H1 (cell line): ENCODE measurements around the gene SVEP1. TPM values are rescaled to one million over a fixed set of nuclear protein-coding genes. Genes with fewer than 3 reads are reported as not detected.

Experiments
- CTCF ChIA-PET: fragments of 300-600 bp; sonication (Branson Sonifier 250); formaldehyde crosslinking; loops from one replicate; lab custom pipeline; 2021; ENCODE audit not compliant: partially characterized antibody; lab: Charles Lee
- POLR2A ChIA-PET: fragments of 300-600 bp; sonication (Branson Sonifier 250); formaldehyde crosslinking; loops from one replicate; lab custom pipeline; 2021; ENCODE audit warnings: inconsistent platforms; ENCODE audit not compliant: partially characterized antibody; lab: Charles Lee
- DNase-seq, 2 experiments: peaks; one replicate each; pipeline versions ENCODE4 v3.0.0 to v3.0.0-alpha.2; 2010 to 2022; ENCODE audit warnings: low spot score in 2 of 2, low read depth in 1 of 2, mixed read lengths in 1 of 2
- FAIRE-seq: peaks from 2 replicates; lab custom pipeline; 2011; peaks lifted over from hg19 to GRCh38; lab: Jason Lieb, UNC
- H2AFZ ChIP-seq: 2 replicates; pipeline ENCODE4 v1.8.1; 2012; ENCODE audit warnings: low read length, inconsistent platforms
- H2AK5ac ChIP-seq: 2 replicates; pipeline ENCODE4 v1.6.1; 2013; ENCODE audit warnings: low read depth, low read length
- H2BK120ac ChIP-seq: replicated peaks from 2 replicates; pipeline ENCODE3; 2013; ENCODE audit warnings: low read depth, low read length, inconsistent platforms
- H2BK12ac ChIP-seq: 2 replicates; pipeline ENCODE4 v1.6.1; 2013; ENCODE audit warnings: low read depth, low read length
- H2BK15ac ChIP-seq: 2 replicates; pipeline ENCODE4 v1.6.1; 2013; ENCODE audit warnings: low read length
- H2BK20ac ChIP-seq: 2 replicates; pipeline ENCODE4 v1.6.1; 2013; ENCODE audit warnings: low read length
- H2BK5ac ChIP-seq: 2 replicates; pipeline ENCODE4 v1.6.1; 2013; ENCODE audit warnings: low read depth, low read length
- H3K14ac ChIP-seq: 2 replicates; pipeline ENCODE4 v1.6.1; 2013; ENCODE audit warnings: inconsistent platforms; ENCODE audit not compliant: insufficient read length
- H3K18ac ChIP-seq: 2 replicates; pipeline ENCODE4 v1.6.1; 2013; ENCODE audit warnings: low read length; ENCODE audit errors: extremely low read depth
- H3K23ac ChIP-seq: 2 replicates; pipeline ENCODE4 v1.6.1; 2013; ENCODE audit warnings: inconsistent platforms; ENCODE audit not compliant: insufficient read length
- H3K23me2 ChIP-seq: 2 replicates; pipeline ENCODE4 v1.6.1; 2013; ENCODE audit warnings: low read depth, low read length
- H3K27ac ChIP-seq: 2 replicates; pipeline ENCODE4 v1.6.1; 2011; ENCODE audit warnings: low read depth, low read length, inconsistent platforms
- H3K27me3 ChIP-seq, 4 experiments: replicated peaks in 1 of 4; 1 replicate in 1 of 4; 2 replicates in 3 of 4; pipeline versions ENCODE4 v1.6.1 to v1.8.1; 2011 to 2013; ENCODE audit warnings: low read length in 3 of 4, mild to moderate bottlenecking in 3 of 4, inconsistent platforms in 2 of 4, mixed read lengths in 2 of 4, moderate library complexity in 1 of 4; ENCODE audit not compliant: control insufficient read depth in 3 of 4, insufficient read depth in 3 of 4; ENCODE audit errors: extremely low read depth in 1 of 4
- H3K36me3 ChIP-seq, 4 experiments: 2 replicates each; pipeline versions ENCODE4 v1.6.1 to v1.8.1; 2011 to 2013; ENCODE audit warnings: mild to moderate bottlenecking in 4 of 4, low read length in 3 of 4, moderate library complexity in 2 of 4, control low read depth in 1 of 4, inconsistent platforms in 1 of 4; ENCODE audit not compliant: insufficient read depth in 4 of 4, control insufficient read depth in 2 of 4
- H3K4ac ChIP-seq: replicated peaks from 2 replicates; pipeline ENCODE3; 2013; ENCODE audit warnings: low read length, low read depth, mixed read lengths, inconsistent platforms; ENCODE audit not compliant: insufficient read length
- H3K4me1 ChIP-seq, 4 experiments: replicated peaks in 1 of 4; 1 replicate in 1 of 4; 2 replicates in 3 of 4; pipeline versions ENCODE4 v1.6.1 to v1.8.1; 2011 to 2013; ENCODE audit warnings: low read length in 3 of 4, inconsistent platforms in 2 of 4, mixed read lengths in 1 of 4; ENCODE audit not compliant: insufficient read depth in 4 of 4, control insufficient read depth in 3 of 4
- H3K4me2 ChIP-seq, 2 experiments: 2 replicates each; pipeline versions ENCODE4 v1.6.1 to v1.8.1; 2011 to 2013; ENCODE audit warnings: low read depth in 2 of 2, low read length in 2 of 2, control low read depth in 1 of 2, inconsistent platforms in 1 of 2, mild to moderate bottlenecking in 1 of 2; ENCODE audit not compliant: insufficient read depth in 1 of 2
- H3K4me3 ChIP-seq, 4 experiments: fragments of 200-600, 300-600 bp in 1 of 4; sonication (generic), shearing (Covaris generic), sonication (Bioruptor Twin) in 1 of 4; 2 replicates each; pipeline versions ENCODE4 v1.5.1 to v1.8.1; 2011 to 2016; ENCODE audit warnings: low read length in 4 of 4, low read depth in 3 of 4, control low read depth in 2 of 4, inconsistent platforms in 2 of 4, mild to moderate bottlenecking in 2 of 4, mixed read lengths in 1 of 4, moderate library complexity in 1 of 4; ENCODE audit not compliant: insufficient read depth in 2 of 4; ENCODE audit errors: extremely low read depth in 1 of 4
- H3K56ac ChIP-seq: replicated peaks from 2 replicates; pipeline ENCODE3; 2013; ENCODE audit warnings: low read depth, mild to moderate bottlenecking, mixed read lengths, low read length, inconsistent platforms; ENCODE audit not compliant: insufficient read length
- H3K79me1 ChIP-seq: 2 replicates; pipeline ENCODE4 v1.6.1; 2013; ENCODE audit warnings: low read depth, low read length, control low read depth
- H3K79me2 ChIP-seq, 2 experiments: 2 replicates each; pipeline versions ENCODE4 v1.6.1 to v1.8.1; 2012 to 2013; ENCODE audit warnings: low read length in 2 of 2, mild to moderate bottlenecking in 2 of 2, inconsistent platforms in 1 of 2; ENCODE audit not compliant: insufficient read depth in 2 of 2, control insufficient read depth in 1 of 2
- H3K9ac ChIP-seq, 4 experiments: replicated peaks in 1 of 4; 1 replicate in 1 of 4; 2 replicates in 3 of 4; pipeline versions ENCODE4 v1.6.1 to v1.8.1; 2011 to 2013; ENCODE audit warnings: low read depth in 3 of 4, low read length in 3 of 4, control low read depth in 2 of 4, mild to moderate bottlenecking in 2 of 4, moderate library complexity in 2 of 4, inconsistent platforms in 1 of 4; ENCODE audit errors: extremely low read depth in 1 of 4
- H3K9me3 ChIP-seq, 2 experiments: 2 replicates each; pipeline versions ENCODE4 v1.6.1 to v1.8.1; 2012 to 2013; ENCODE audit warnings: mild to moderate bottlenecking in 2 of 2, moderate library complexity in 2 of 2, control low read depth in 1 of 2, inconsistent platforms in 1 of 2, low read depth in 1 of 2, low read length in 1 of 2, mixed read lengths in 1 of 2; ENCODE audit not compliant: insufficient read depth in 2 of 2
- H4K20me1 ChIP-seq, 2 experiments: replicated peaks in 1 of 2; 2 replicates each; pipeline versions ENCODE3 to v1.8.1; 2011 to 2013; ENCODE audit warnings: inconsistent platforms in 2 of 2, low read length in 2 of 2, mild to moderate bottlenecking in 1 of 2; ENCODE audit not compliant: insufficient read depth in 2 of 2, control insufficient read depth in 1 of 2
- H4K5ac ChIP-seq: 2 replicates; pipeline ENCODE4 v1.6.1; 2013; ENCODE audit warnings: low read length, low read depth, mixed read lengths, inconsistent platforms; ENCODE audit not compliant: insufficient read length
- H4K8ac ChIP-seq: 2 replicates; pipeline ENCODE4 v1.8.0; 2013; ENCODE audit warnings: mild to moderate bottlenecking, moderate library complexity, low read length, inconsistent platforms; ENCODE audit not compliant: insufficient read depth; ENCODE audit errors: extremely low read depth
- H4K91ac ChIP-seq: replicated peaks from 2 replicates; pipeline ENCODE3; 2013; ENCODE audit warnings: low read length, mixed read lengths, inconsistent platforms; ENCODE audit not compliant: insufficient read length
- CBX5 ChIP-seq: fragments of 300-800, 300-1000 bp; sonication (generic); IDR thresholded peaks from 2 replicates; pipeline ENCODE4 v1.7.1; 2016; ENCODE audit warnings: antibody characterized with exemption, low read length, low read depth
- SIN3A ChIP-seq, 2 experiments: IDR thresholded peaks in 1 of 2; conservative IDR thresholded peaks in 1 of 2; 2 replicates each; pipeline ENCODE4 v1.6.1; 2011 to 2012; ENCODE audit warnings: low read length in 2 of 2, improper control_type of control experiment in 1 of 2, low read depth in 1 of 2, mild to moderate bottlenecking in 1 of 2
- WGBS, 2 experiments: shearing (Covaris generic) in 1 of 2; methylation state at CpG; one replicate each; pipeline versions ENCODE4 v1.1.6 to v1.1.7; 2013 to 2015; ENCODE audit warnings: low lambda C conversion rate in 2 of 2, mixed read lengths in 2 of 2, inconsistent platforms in 1 of 2, low coverage in 1 of 2, missing lambda C conversion rate in 1 of 2; ENCODE audit not compliant: insufficient replicate concordance in 2 of 2, insufficient coverage in 1 of 2, insufficient read length in 1 of 2; ENCODE audit errors: extremely low coverage in 1 of 2, missing lambda C conversion rate in 1 of 2; 5-methylcytosine and 5-hydroxymethylcytosine counted together
- polyA plus RNA-seq, 7 experiments: library from polyadenylated mRNA; depleted of rRNA in 3 of 7; stranded (reverse) in 5 of 7; unstranded in 2 of 7; fragments of >200 nt in 5 of 7; fragments of 200-250 nt in 2 of 7; gene quantifications; 1 replicate in 5 of 7; 2 replicates in 1 of 7; 4 replicates in 1 of 7; pipeline versions ENCODE4 v1.2.1 to v1.2.3, GENCODE V29; 2011 to 2013; ENCODE audit warnings: missing spikeins in 2 of 7, mixed read lengths in 2 of 7
- total RNA-seq: library from RNA; stranded (reverse); fragmentation: NEBNext Ultra II Directional; extraction: Animal tissue kit (Norgen Biotek cat#: 25700); gene quantifications from 2 replicates; pipeline ENCODE4 v1.2.1, GENCODE V29; 2021

SVEP1 gene
- total and polyA plus RNA-seq, 2 of the 8 experiments (the other 6 are each of a cell fraction or from before 2014, with no cell fraction given) = 0.11 to 0.37 TPM

DNA sequence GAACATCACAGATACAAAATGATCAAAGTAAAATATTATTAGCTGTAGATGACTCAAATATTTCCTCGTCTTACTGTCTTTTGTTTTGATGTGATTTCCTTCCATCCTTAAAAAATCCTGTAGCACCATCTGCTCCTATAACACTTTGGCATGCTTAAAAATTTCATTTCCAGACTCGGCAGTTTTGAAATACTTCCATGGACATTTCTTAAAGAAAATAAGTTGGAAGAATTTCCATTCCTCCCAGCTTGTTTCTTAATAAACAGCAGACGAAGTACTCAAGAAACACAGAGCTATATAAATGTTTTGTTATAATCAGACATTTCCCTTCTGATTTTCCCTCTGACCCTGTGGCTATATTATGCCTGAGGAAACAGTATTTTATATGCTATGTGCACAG, 41.2 kb upstream of the SVEP1 start:
- H3K27me3 ChIP-seq = no peaks in the 10 kb centered on the region
- H2BK120ac ChIP-seq = no peak overlapping the region
- H3K4me3 ChIP-seq = no peak overlapping the region
- no peak overlapping the region for H2BK20ac ChIP-seq
- no peak overlapping the region for H4K8ac ChIP-seq
- no peak overlapping the region for H2AFZ ChIP-seq
- no peaks in the 10 kb centered on the region for H3K79me1 ChIP-seq
- H3K79me2 ChIP-seq = no peaks in the 10 kb centered on the region
- H2BK5ac ChIP-seq = no peak overlapping the region
- H3K36me3 ChIP-seq = no peaks in the 10 kb centered on the region
- no peak overlapping the region for H3K14ac ChIP-seq
- TF ChIP-seq SIN3A (conservative IDR thresholded peaks at IDR 0.05 in 1 of 2, IDR thresholded peaks at IDR 0.05 in 1 of 2; ENCODE audit: low read depth in 1 of 2, low read length in 2 of 2) = no peak
- TF ChIP-seq CBX5 = no peak
- no peak for FAIRE-seq
- no peak overlapping the region for H3K9ac ChIP-seq
- POLR2A ChIA-PET = no interaction called here
- H3K4me2 ChIP-seq = no peak overlapping the region
- no peak overlapping the region for H4K5ac ChIP-seq
- no peak for DNase-seq
- H4K91ac ChIP-seq = no peak overlapping the region
- no peaks in the 10 kb centered on the region for H3K23me2 ChIP-seq
- no peak overlapping the region for H3K23ac ChIP-seq
- H4K20me1 ChIP-seq = no peaks in the 10 kb centered on the region
- no peak overlapping the region for H3K56ac ChIP-seq
- H2BK15ac ChIP-seq = no peak overlapping the region
- WGBS, 2 experiments = 87% methylated on average over 3 of the region's 3 CpGs; no CpG with 5 or more reads in 1 of the 2 experiments
- CTCF ChIA-PET = interaction anchor here (0.9 kb wide), 1 partner anchor 193 kb away, joined by 3 read pairs; no protein-coding TSS in a partner anchor
- H2AK5ac ChIP-seq = no peak overlapping the region
- H3K4me1 ChIP-seq = no peaks in the 10 kb centered on the region
- H3K18ac ChIP-seq = no peak overlapping the region
- no peaks in the 10 kb centered on the region for H3K9me3 ChIP-seq
- H3K27ac ChIP-seq = no peak overlapping the region
- no peak overlapping the region for H2BK12ac ChIP-seq
- H3K4ac ChIP-seq = no peak overlapping the region
